ENCODE measurements around the gene OPA1.

DNA sequence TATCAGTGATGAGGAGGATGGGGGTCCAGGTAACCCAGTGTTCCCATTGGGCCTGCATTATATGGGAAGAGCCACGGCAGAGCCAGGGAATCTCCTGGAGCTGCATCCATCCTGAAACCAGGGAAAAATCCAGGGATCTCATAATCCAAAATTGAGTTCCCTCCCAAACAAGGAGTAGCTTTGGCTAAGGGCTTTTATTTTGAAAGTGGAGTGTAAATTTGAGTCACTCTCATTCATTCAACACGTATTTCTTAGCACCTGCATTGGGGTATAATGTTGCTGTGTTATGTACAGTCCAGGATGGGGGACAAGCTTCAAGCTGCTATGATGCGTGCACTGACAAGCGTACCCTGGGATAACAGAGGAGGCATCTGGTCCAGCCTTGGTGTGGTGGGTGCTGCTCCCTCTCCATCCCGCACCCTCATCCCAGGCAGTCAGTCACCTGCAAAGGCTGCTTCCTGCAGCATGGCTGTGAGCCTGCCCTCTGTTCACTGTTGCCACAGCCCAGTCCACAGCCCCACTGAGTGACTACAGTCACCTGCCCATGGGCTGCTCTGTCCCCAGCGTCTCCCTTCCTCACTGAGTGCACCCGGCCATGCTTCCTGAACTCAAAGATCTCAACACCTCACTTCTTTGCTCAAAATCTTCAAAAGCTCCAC is 135.6 kb downstream of the OPA1 start:
- TF ChIP-seq, protein P1, sequence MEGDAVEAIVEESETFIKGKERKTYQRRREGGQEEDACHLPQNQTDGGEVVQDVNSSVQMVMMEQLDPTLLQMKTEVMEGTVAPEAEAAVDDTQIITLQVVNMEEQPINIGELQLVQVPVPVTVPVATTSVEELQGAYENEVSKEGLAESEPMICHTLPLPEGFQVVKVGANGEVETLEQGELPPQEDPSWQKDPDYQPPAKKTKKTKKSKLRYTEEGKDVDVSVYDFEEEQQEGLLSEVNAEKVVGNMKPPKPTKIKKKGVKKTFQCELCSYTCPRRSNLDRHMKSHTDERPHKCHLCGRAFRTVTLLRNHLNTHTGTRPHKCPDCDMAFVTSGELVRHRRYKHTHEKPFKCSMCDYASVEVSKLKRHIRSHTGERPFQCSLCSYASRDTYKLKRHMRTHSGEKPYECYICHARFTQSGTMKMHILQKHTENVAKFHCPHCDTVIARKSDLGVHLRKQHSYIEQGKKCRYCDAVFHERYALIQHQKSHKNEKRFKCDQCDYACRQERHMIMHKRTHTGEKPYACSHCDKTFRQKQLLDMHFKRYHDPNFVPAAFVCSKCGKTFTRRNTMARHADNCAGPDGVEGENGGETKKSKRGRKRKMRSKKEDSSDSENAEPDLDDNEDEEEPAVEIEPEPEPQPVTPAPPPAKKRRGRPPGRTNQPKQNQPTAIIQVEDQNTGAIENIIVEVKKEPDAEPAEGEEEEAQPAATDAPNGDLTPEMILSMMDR (IDR thresholded peaks at IDR 0.05; ENCODE audit: low read depth, low read length, missing input control): no peak
- TF ChIP-seq, protein P2, sequence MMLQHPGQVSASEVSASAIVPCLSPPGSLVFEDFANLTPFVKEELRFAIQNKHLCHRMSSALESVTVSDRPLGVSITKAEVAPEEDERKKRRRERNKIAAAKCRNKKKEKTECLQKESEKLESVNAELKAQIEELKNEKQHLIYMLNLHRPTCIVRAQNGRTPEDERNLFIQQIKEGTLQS (IDR thresholded peaks at IDR 0.05): no peak
- no peak for TF ChIP-seq JUND (IDR thresholded peaks at IDR 0.05)
- TF ChIP-seq HNF4A (conservative IDR thresholded peaks at IDR 0.05): no peak
- no peak for TF ChIP-seq GABPA (IDR thresholded peaks at IDR 0.05 in 1 of 2, conservative IDR thresholded peaks at IDR 0.05 in 1 of 2)
- TF ChIP-seq TAF1 (conservative IDR thresholded peaks at IDR 0.05): no peak
- TF ChIP-seq, protein P3, sequence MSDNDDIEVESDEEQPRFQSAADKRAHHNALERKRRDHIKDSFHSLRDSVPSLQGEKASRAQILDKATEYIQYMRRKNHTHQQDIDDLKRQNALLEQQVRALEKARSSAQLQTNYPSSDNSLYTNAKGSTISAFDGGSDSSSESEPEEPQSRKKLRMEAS (IDR thresholded peaks at IDR 0.05): no peak
- TF ChIP-seq FOXA1 (IDR thresholded peaks at IDR 0.05): no peak
- no peak for TF ChIP-seq SP1 (IDR thresholded peaks at IDR 0.05)
- no peak for TF ChIP-seq RAD21 (IDR thresholded peaks at IDR 0.05)
- no peak for TF ChIP-seq HNF4G (IDR thresholded peaks at IDR 0.05)
- TF ChIP-seq RXRA (IDR thresholded peaks at IDR 0.05): no peak
